T-helper 1 cell treated with Interleukin-12 subunit alpha and Interleukin-12 subunit beta and Interleukin-4 antibody, amounts not matched to agents 30 ng/mL and 1 ng/mL, for 36 hours (primary cell): ENCODE measurements around the gene ILDR1. TPM values are rescaled to one million over a fixed set of nuclear protein-coding genes. Genes with fewer than 3 reads are reported as not detected.

ENCODE experiments used
- intact Hi-C: fragments of 100-400 bp; cut with micrococcal nuclease; formaldehyde crosslinking; loops from one replicate; pipeline ENCODE4 v1.15.1; 2024
- total RNA-seq: library from RNA; stranded (reverse); gene quantifications from 2 replicates; pipeline ENCODE4 v1.2.3, GENCODE V29; 2022

The ILDR1 gene
- total RNA-seq, 1 donor from 2014 or later: 0.27 TPM

GRCh38 chr3:121995161-121996137 is 26.6 kb downstream of the ILDR1 start:
- intact Hi-C loops: loop anchor here (1.0 kb wide), 2 partner anchors 97 to 449 kb away; no protein-coding TSS in a partner anchor

GRCh38 chr3:121994551-121994950 is 27.5 kb downstream of the ILDR1 start:
- intact Hi-C loops: no loop called here

GRCh38 chr3:121992601-121993560 is 29.2 kb downstream of the ILDR1 start:
- intact Hi-C loops: no loop called here

- intact Hi-C loops: no loop called here
Measured at GRCh38 chr3:121989943-121990342, 32.1 kb downstream of the ILDR1 start.

- intact Hi-C loops: no loop called here
Measured at GRCh38 chr3:121988146-121988545, 33.9 kb downstream of the ILDR1 start.

GRCh38 chr3:121985846-121986245 is 36.2 kb downstream of the ILDR1 start:
- intact Hi-C loops: no loop called here

- intact Hi-C loops: loop anchor here (5.0 kb wide), 1 partner anchor 111 kb away; no protein-coding TSS in a partner anchor
Measured at GRCh38 chr3:121981473-121981872, 40.6 kb downstream of the ILDR1 start.

- intact Hi-C loops: loop anchor here (5.0 kb wide), 1 partner anchor 112 kb away; no protein-coding TSS in a partner anchor
Measured at GRCh38 chr3:121980450-121980796, 41.6 kb downstream of the ILDR1 start.

GRCh38 chr3:121979734-121980449 is 42.2 kb downstream of the ILDR1 start:
- intact Hi-C loops: loop anchor here (5.0 kb wide), 1 partner anchor 112 kb away; no protein-coding TSS in a partner anchor

- intact Hi-C loops: no loop called here
Measured at GRCh38 chr3:121979246-121979645, 42.8 kb downstream of the ILDR1 start.

GRCh38 chr3:121976727-121977126 is 45.3 kb downstream of the ILDR1 start:
- intact Hi-C loops: no loop called here

GRCh38 chr3:121975702-121976302 is 46.2 kb downstream of the ILDR1 start:
- intact Hi-C loops: no loop called here

GRCh38 chr3:121974601-121975111 is 47.4 kb downstream of the ILDR1 start:
- intact Hi-C loops: no loop called here

- intact Hi-C loops: no loop called here
Measured at GRCh38 chr3:121970047-121970446, 52.0 kb downstream of the ILDR1 start.

- intact Hi-C loops: no loop called here
Measured at GRCh38 chr3:121969631-121970030, 52.4 kb downstream of the ILDR1 start.

GRCh38 chr3:121963608-121964007 is 58.4 kb downstream of the ILDR1 start:
- intact Hi-C loops: no loop called here

GRCh38 chr3:121962443-121962842 is 59.6 kb downstream of the ILDR1 start:
- intact Hi-C loops: no loop called here

GRCh38 chr3:121961283-121961682 is 60.8 kb downstream of the ILDR1 start:
- intact Hi-C loops: no loop called here

GRCh38 chr3:121958801-121959200 is 63.2 kb downstream of the ILDR1 start:
- intact Hi-C loops: no loop called here

GRCh38 chr3:121957674-121958415 is 64.2 kb downstream of the ILDR1 start:
- intact Hi-C loops: no loop called here
